Myometrial cell (primary cell): ENCODE results near the gene JPH3. TPM values are rescaled to one million over a fixed set of nuclear protein-coding genes. Genes with fewer than 3 reads are reported as not detected.

ENCODE experiments used
- total RNA-seq: library from RNA; depleted of rRNA; stranded (reverse); fragments of >200 nt; gene quantifications from 2 replicates; pipeline ENCODE4 v1.2.3, GENCODE V29; 2015

Gene JPH3
- not detected in 2 replicates for total RNA-seq

GRCh38 chr16:87602001-87602775 is at the start of gene JPH3:
TSS of gene JPH3 (plus strand) at chr16:87602508. CDS start at chr16:87603147, 639 bp downstream.

Other genes with a start within 250 kb of the JPH3 start
- gene FBXO31, start 218.7 kb upstream of the JPH3 start, total RNA-seq = 13.6 and 20.8 TPM in 2 replicates
- gene MAP1LC3B, start 210.2 kb upstream of the JPH3 start, total RNA-seq = 34.3 and 37.0 TPM in 2 replicates
- gene ZCCHC14, start 109.5 kb upstream of the JPH3 start, total RNA-seq = 4.3 TPM in 2 replicates
- 15.6 and 19.0 TPM in 2 replicates for gene KLHDC4, start 163.5 kb downstream of the JPH3 start, total RNA-seq